SU-DHL-6 (cell line): ENCODE results near the gene ALG6.
"Not testable (repeated sequence)": the region's sequence is repeated elsewhere in the genome, so short reads cannot be mapped to it uniquely, and the experiment has no call there.

Experiments used
- H2AFZ ChIP-seq: fragments of 200-600 bp; sonication (generic); 2 replicates; pipeline ENCODE4 v1.6.1; 2014; ENCODE audit warnings: low read depth, mild to moderate bottlenecking, moderate library complexity, mixed read lengths, antibody characterized with exemption, low read length; ENCODE audit not compliant: severe bottlenecking
- H3F3A ChIP-seq: fragments of 200-600 bp; shearing (Covaris generic); 2 replicates; pipeline ENCODE4 v1.6.0; 2016; ENCODE audit warnings: antibody characterized with exemption, mild to moderate bottlenecking; ENCODE audit not compliant: insufficient read depth
- H3K27ac ChIP-seq: fragments of 200-600 bp; sonication (generic); 2 replicates; pipeline ENCODE4 v1.5.1; 2016; ENCODE audit warnings: low read depth, mild to moderate bottlenecking, low read length, moderate library complexity, mixed read lengths
- H3K27me3 ChIP-seq: fragments of 200-600 bp; sonication (generic), shearing (Covaris generic); 2 replicates; pipeline ENCODE4 v1.6.0; 2014; ENCODE audit warnings: mild to moderate bottlenecking, low read length
- H3K36me3 ChIP-seq: fragments of 200-600 bp; sonication (generic); 2 replicates; pipeline ENCODE4 v1.6.1; 2014; ENCODE audit warnings: mild to moderate bottlenecking, low read length, mixed read lengths
- H3K4me2 ChIP-seq: fragments of 300-600, 200-600 bp; shearing (Covaris generic), sonication (generic); 2 replicates; pipeline ENCODE4 v1.6.0; 2014; ENCODE audit warnings: low read length, low read depth, mild to moderate bottlenecking; ENCODE audit not compliant: poor library complexity, severe bottlenecking
- H3K4me3 ChIP-seq: fragments of 200-600 bp; sonication (generic); 2 replicates; pipeline ENCODE4 v1.5.1; 2014; ENCODE audit warnings: antibody characterized with exemption, low read length, mild to moderate bottlenecking, mixed read lengths; ENCODE audit not compliant: insufficient read depth, poor library complexity, severe bottlenecking
- H3K79me2 ChIP-seq: fragments of 200-600 bp; sonication (generic); 2 replicates; pipeline ENCODE4 v1.6.1; 2014; ENCODE audit warnings: mild to moderate bottlenecking, low read length, moderate library complexity; ENCODE audit not compliant: insufficient read depth
- H3K9ac ChIP-seq: fragments of 200-600 bp; sonication (generic); 2 replicates; pipeline ENCODE4 v1.7.0; 2014; ENCODE audit warnings: mild to moderate bottlenecking, low read length
- H3K9me2 ChIP-seq: fragments of 200-600 bp; sonication (generic); replicated peaks from 2 replicates; pipeline ENCODE4 v1.6.1; 2014; ENCODE audit warnings: low read length; ENCODE audit not compliant: insufficient read depth
- H3K9me3 ChIP-seq: fragments of 200-600 bp; sonication (generic); 2 replicates; pipeline ENCODE4 v1.6.1; 2014; ENCODE audit warnings: low read length, mixed read lengths; ENCODE audit not compliant: insufficient read depth
- H4K20me1 ChIP-seq: fragments of 200-600 bp; sonication (generic); 2 replicates; pipeline ENCODE4 v1.6.1; 2014; ENCODE audit warnings: low read depth, mild to moderate bottlenecking, antibody characterized with exemption, low read length, moderate library complexity, mixed read lengths
- CTCF ChIP-seq: fragments of 200-600 bp; sonication (generic); IDR thresholded peaks from one replicate; pipeline ENCODE4 v1.5.1; 2017; ENCODE audit warnings: antibody characterized with exemption, mild to moderate bottlenecking, low read length, moderate library complexity; ENCODE audit not compliant: insufficient read depth, poor library complexity, severe bottlenecking
- EZH2phosphoT487 ChIP-seq: fragments of 200-600 bp; sonication (generic), shearing (Covaris generic); conservative IDR thresholded peaks from 2 replicates; pipeline ENCODE4 v1.6.1; 2018; ENCODE audit warnings: mild to moderate bottlenecking, antibody characterized with exemption, low read length, moderate library complexity, mixed read lengths

ALG6 gene

GRCh38 chr1:63350320-63350719 is 17.1 kb upstream of the ALG6 start:
- Histone ChIP-seq H3K36me3 (no peaks in the 10 kb centered on the region), H3K27ac (no peak overlapping the region), H3K79me2 (no peaks in the 10 kb centered on the region), H3K9me2 (no peaks in the 10 kb centered on the region), H3K9ac (no peak overlapping the region), H3K4me2 (no peak overlapping the region), H3K4me3 (no peak overlapping the region), H4K20me1 (no peaks in the 10 kb centered on the region), H3K27me3 (no peaks in the 10 kb centered on the region), H2AFZ (no peak overlapping the region), H3F3A (no peaks in the 10 kb centered on the region), H3K9me3 (no peaks in the 10 kb centered on the region)
- no peak for TF ChIP-seq EZH2phosphoT487
- TF ChIP-seq CTCF = no peak

DNA sequence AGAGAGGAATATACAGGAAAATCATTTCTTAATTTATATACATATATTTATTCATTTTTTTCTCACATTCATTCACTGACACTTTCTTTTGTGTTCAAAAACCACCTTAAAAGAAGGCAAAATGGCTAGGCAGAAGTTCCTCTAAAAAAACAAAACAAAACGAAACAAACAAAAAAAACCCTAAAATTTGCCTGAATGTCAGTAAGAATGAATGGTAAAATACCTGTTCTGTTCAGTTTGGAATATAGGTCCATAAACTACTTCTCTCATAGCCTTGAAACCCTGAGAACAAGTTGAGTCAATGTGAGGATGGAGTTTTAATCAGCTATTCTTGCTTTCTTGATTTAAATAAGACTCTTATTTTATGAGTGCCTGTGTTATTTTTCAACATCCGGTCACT is 14.7 kb upstream of the ALG6 start:
- no peaks in the 10 kb centered on the region for H3K9me3 ChIP-seq
- H4K20me1 ChIP-seq = no peaks in the 10 kb centered on the region
- TF ChIP-seq CTCF (no peak), EZH2phosphoT487 (no peak)
- no peak overlapping the region for H3K4me3 ChIP-seq
- no peaks in the 10 kb centered on the region for H3F3A ChIP-seq
- no peaks in the 10 kb centered on the region for H3K36me3 ChIP-seq
- no peaks in the 10 kb centered on the region for H3K79me2 ChIP-seq
- H3K27ac ChIP-seq = no peak overlapping the region
- H3K9ac ChIP-seq = no peak overlapping the region
- no peaks in the 10 kb centered on the region for H3K9me2 ChIP-seq
- no peaks in the 10 kb centered on the region for H3K27me3 ChIP-seq
- no peak overlapping the region for H3K4me2 ChIP-seq
- no peak overlapping the region for H2AFZ ChIP-seq

GRCh38 chr1:63356234-63356633 is 11.2 kb upstream of the ALG6 start:
- H3K9ac ChIP-seq = not testable (repeated sequence)

DNA sequence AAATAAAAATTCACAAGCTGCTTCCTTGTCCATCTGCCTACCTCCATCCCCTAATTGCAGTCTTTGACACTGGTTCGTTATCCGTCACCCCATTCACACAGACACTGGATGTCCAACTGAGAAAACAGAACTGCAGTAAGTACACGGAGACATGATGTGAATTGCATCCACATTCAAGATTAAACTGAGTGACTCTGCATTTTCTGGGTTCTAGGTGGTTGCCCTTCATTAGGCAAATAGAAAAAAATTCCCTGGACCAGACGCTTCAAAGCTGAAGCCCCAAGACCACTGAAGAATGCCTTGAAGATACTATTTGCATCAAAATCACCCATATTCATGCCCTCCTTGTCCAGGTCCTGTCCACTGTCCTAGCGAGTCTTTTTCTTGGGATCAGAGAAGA is 7.9 kb upstream of the ALG6 start:
- TF ChIP-seq CTCF = no peak
- no peak for TF ChIP-seq EZH2phosphoT487
- Histone ChIP-seq H3K27ac (no peak overlapping the region), H2AFZ (no peak overlapping the region), H3K4me2 (no peak overlapping the region), H3K4me3 (no peak overlapping the region), H3F3A (no peaks in the 10 kb centered on the region), H3K9me3 (no peaks in the 10 kb centered on the region), H3K9me2 (no peaks in the 10 kb centered on the region), H3K36me3 (no peaks in the 10 kb centered on the region), H3K79me2 (no peaks in the 10 kb centered on the region), H3K9ac (no peak overlapping the region), H4K20me1 (no peaks in the 10 kb centered on the region), H3K27me3 (no peaks in the 10 kb centered on the region)

More at GRCh38 chr1:63356234-63356633, 11.2 kb upstream of the ALG6 start:
- H3F3A ChIP-seq, H3K27me3 ChIP-seq, H4K20me1 ChIP-seq, H3K36me3 ChIP-seq, H3K79me2 ChIP-seq, H3K27ac ChIP-seq, H3K4me3 ChIP-seq, H3K9me2 ChIP-seq, H3K4me2 ChIP-seq, H2AFZ ChIP-seq, H3K9me3 ChIP-seq: not testable (repeated sequence)
